OCI-LY1 (cell line): ENCODE measurements around the gene LGR5.
A peak's percentile ranks its signal among the peaks of the same experiment; 100 is the strongest.

ENCODE experiments used
- H2AFZ ChIP-seq: fragments of 200-600 bp; sonication (generic), shearing (Covaris generic); 2 replicates; pipeline ENCODE4 v1.6.0; 2014; ENCODE audit warnings: antibody characterized with exemption, mild to moderate bottlenecking, low read length
- H3F3A ChIP-seq: fragments of 200-600 bp; sonication (generic), shearing (Covaris generic); 2 replicates; pipeline ENCODE4 v1.6.0; 2014; ENCODE audit warnings: mild to moderate bottlenecking, antibody characterized with exemption, low read length, moderate library complexity; ENCODE audit not compliant: insufficient read depth
- H3K27ac ChIP-seq: fragments of 200-600 bp; sonication (generic); 2 replicates; pipeline ENCODE4 v1.5.1; 2014; ENCODE audit warnings: low read length, mixed run types, mild to moderate bottlenecking, low read depth; ENCODE audit not compliant: poor library complexity, severe bottlenecking
- H3K27me3 ChIP-seq: fragments of 200-600 bp; sonication (generic); 2 replicates; pipeline ENCODE4 v1.6.0; 2014; ENCODE audit warnings: antibody characterized with exemption, mild to moderate bottlenecking, low read length, moderate library complexity; ENCODE audit not compliant: insufficient read depth
- H3K36me3 ChIP-seq: fragments of 200-600 bp; sonication (generic); 2 replicates; pipeline ENCODE4 v1.6.1; 2014; ENCODE audit warnings: mild to moderate bottlenecking, antibody characterized with exemption, low read length, moderate library complexity, mixed read lengths; ENCODE audit not compliant: insufficient read depth
- H3K4me1 ChIP-seq: fragments of 200-600 bp; sonication (generic); 2 replicates; pipeline ENCODE4 v1.5.1; 2014; ENCODE audit warnings: mild to moderate bottlenecking, low read length, moderate library complexity; ENCODE audit not compliant: insufficient read depth, severe bottlenecking
- H3K4me2 ChIP-seq: fragments of 200-600 bp; sonication (generic), shearing (Covaris generic); 2 replicates; pipeline ENCODE4 v1.6.1; 2014; ENCODE audit warnings: low read length
- H3K4me3 ChIP-seq: fragments of 200-600 bp; sonication (generic); 2 replicates; pipeline ENCODE4 v1.5.1; 2014; ENCODE audit warnings: low read length, low read depth, mild to moderate bottlenecking, mixed read lengths; ENCODE audit not compliant: poor library complexity, severe bottlenecking
- H3K79me2 ChIP-seq: fragments of 200-600 bp; shearing (Covaris generic); 2 replicates; pipeline ENCODE4 v1.6.1; 2016; ENCODE audit warnings: mixed run types, low read length, mixed read lengths; ENCODE audit not compliant: insufficient read depth
- H3K9ac ChIP-seq: fragments of 200-600 bp; sonication (generic), shearing (Covaris generic); 2 replicates; pipeline ENCODE4 v1.6.1; 2014; ENCODE audit warnings: mild to moderate bottlenecking, low read length, mixed read lengths
- H3K9me2 ChIP-seq: fragments of 200-600 bp; sonication (generic), shearing (Covaris generic); 2 replicates; pipeline ENCODE4 v1.6.1; 2014; ENCODE audit warnings: low read depth, mild to moderate bottlenecking, low read length, mixed read lengths
- H3K9me3 ChIP-seq: fragments of 200-600 bp; shearing (Covaris generic); 2 replicates; pipeline ENCODE4 v1.6.1; 2014; ENCODE audit warnings: low read length, mixed read lengths
- H4K20me1 ChIP-seq: fragments of 200-600 bp; sonication (generic), shearing (Covaris generic); 2 replicates; pipeline ENCODE4 v1.6.0; 2016; ENCODE audit warnings: mild to moderate bottlenecking, low read length; ENCODE audit not compliant: insufficient read depth
- CTCF ChIP-seq: fragments of 200-600 bp; sonication (generic), shearing (Covaris generic); IDR thresholded peaks from 2 replicates; pipeline ENCODE4 v1.5.1; 2017; ENCODE audit warnings: mild to moderate bottlenecking, antibody characterized with exemption, low read length, moderate library complexity, mixed read lengths
- EZH2 ChIP-seq: fragments of 200-600 bp; sonication (generic), shearing (Covaris generic); IDR thresholded peaks from 2 replicates; pipeline ENCODE4 v1.8.0; 2017; ENCODE audit warnings: borderline replicate concordance, mixed run types, mild to moderate bottlenecking, antibody characterized with exemption, low read length, moderate library complexity, mixed read lengths

LGR5 gene

GRCh38 chr12:71546322-71546861 is 106.8 kb downstream of the LGR5 start:
- H3K36me3 ChIP-seq, result no peaks in the 10 kb centered on the region
- H3K9me2 ChIP-seq, result no peaks in the 10 kb centered on the region
- no peak overlapping the region for H3K4me2 ChIP-seq
- no peaks in the 10 kb centered on the region for H3F3A ChIP-seq
- H3K9me3 ChIP-seq, result no peaks in the 10 kb centered on the region
- H3K4me1 ChIP-seq, result no peaks in the 10 kb centered on the region
- no peak overlapping the region for H3K4me3 ChIP-seq
- no peak overlapping the region for H2AFZ ChIP-seq
- no peaks in the 10 kb centered on the region for H3K79me2 ChIP-seq
- no peak overlapping the region for H3K9ac ChIP-seq
- H3K27me3 ChIP-seq, result no peaks in the 10 kb centered on the region
- TF ChIP-seq CTCF, result no peak
- TF ChIP-seq EZH2, result no peak
- no peak overlapping the region for H3K27ac ChIP-seq
- H4K20me1 ChIP-seq, result no peaks in the 10 kb centered on the region

- H2AFZ ChIP-seq, result no peak overlapping the region
These were observed 109.3 kb downstream of the LGR5 start for GRCh38 chr12:71548893-71549292.

GRCh38 chr12:71551529-71551928 is 111.9 kb downstream of the LGR5 start:
- Histone ChIP-seq H3K4me2 (no peak overlapping the region), H3K9ac (no peak overlapping the region), H3F3A (no peaks in the 10 kb centered on the region), H3K27me3 (no peaks in the 10 kb centered on the region), H4K20me1 (no peaks in the 10 kb centered on the region), H3K9me3 (no peaks in the 10 kb centered on the region), H3K79me2 (no peaks in the 10 kb centered on the region), H3K4me3 (no peak overlapping the region), H3K4me1 (no peaks in the 10 kb centered on the region), H3K27ac (no peak overlapping the region), H3K36me3 (no peaks in the 10 kb centered on the region), H2AFZ (no peak overlapping the region), H3K9me2 (no peaks in the 10 kb centered on the region)
- TF ChIP-seq CTCF (peak; percentile 50), EZH2 (no peak)

More at GRCh38 chr12:71548893-71549292, 109.3 kb downstream of the LGR5 start:
- H3F3A ChIP-seq, result no peaks in the 10 kb centered on the region
- H3K36me3 ChIP-seq, result no peaks in the 10 kb centered on the region
- H3K27ac ChIP-seq, result no peak overlapping the region
- no peaks in the 10 kb centered on the region for H3K9me3 ChIP-seq
- TF ChIP-seq EZH2, result no peak
- TF ChIP-seq CTCF, result no peak
- no peaks in the 10 kb centered on the region for H3K79me2 ChIP-seq
- H3K4me2 ChIP-seq, result no peak overlapping the region
- no peak overlapping the region for H3K4me3 ChIP-seq
- no peaks in the 10 kb centered on the region for H4K20me1 ChIP-seq
- H3K27me3 ChIP-seq, result no peaks in the 10 kb centered on the region
- H3K4me1 ChIP-seq, result no peaks in the 10 kb centered on the region
- no peak overlapping the region for H3K9ac ChIP-seq
- H3K9me2 ChIP-seq, result no peaks in the 10 kb centered on the region
